NOMO-1 treated with dmso at 0.1 percent for 144 hours (cell line): Measurements from ENCODE around the gene FAM111A.

ENCODE experiments used
- DNase-seq: peaks from one replicate; lab custom pipeline; 2025; ENCODE audit not compliant: unreplicated experiment; lab: John Stamatoyannopoulos, UW

FAM111A gene

DNA sequence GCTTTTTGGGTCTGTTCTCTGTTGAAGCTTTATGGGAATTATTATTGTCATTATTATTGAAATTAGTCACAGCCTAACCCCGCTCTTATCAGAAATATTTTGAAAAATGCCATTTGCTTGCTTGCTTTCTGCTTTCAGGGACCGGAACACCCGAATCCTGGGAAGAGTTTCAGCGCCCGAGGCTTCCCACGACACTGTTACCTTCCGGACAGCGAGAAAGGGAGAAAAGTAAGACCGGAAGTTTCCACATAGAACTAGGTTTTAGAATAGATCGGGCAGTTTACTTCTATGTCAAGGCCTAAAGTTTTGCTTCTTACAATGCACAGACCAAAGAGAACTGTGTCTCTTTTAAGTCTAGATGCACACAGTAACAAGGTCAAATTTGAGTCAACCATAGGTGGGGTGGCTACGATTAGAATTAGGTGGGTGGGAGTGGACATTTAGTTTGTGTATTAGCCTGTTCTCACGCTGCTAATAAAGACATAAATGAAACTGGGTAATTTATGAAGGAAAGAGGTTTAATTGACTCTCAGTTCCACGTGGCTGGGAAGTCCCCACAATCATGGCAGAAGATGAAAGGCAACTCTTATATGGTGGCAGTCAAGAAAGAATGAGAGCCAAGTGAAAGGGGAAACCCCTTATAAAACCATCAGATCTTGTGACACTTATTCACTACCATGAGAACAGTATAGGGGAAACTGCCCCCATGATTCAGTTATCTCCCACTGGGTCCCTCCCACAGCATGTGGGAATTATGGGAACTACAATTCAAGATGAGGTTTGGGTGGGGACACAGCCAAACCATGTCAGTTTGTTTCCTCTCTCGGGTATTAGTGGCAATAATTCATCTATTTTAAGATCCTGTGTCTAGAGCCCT, 57.1 kb downstream of the FAM111A start:
- DNase-seq = no peak

GRCh38 chr11:59200423-59200746, 57.7 kb downstream of the FAM111A start:
- DNase-seq = no peak

- DNase-seq = no peak
Measured at GRCh38 chr11:59201353-59201752, 58.7 kb downstream of the FAM111A start.
